ENCODE data around the gene LBHD1. TPM values are rescaled to one million over a fixed set of nuclear protein-coding genes. Genes with fewer than 3 reads are reported as not detected.

The LBHD1 gene
- total RNA-seq, 1 experiment from 2014 or later = 10.4 TPM

GRCh38 chr11:62671236-62671607, 845 bp downstream of the LBHD1 start:
- Histone ChIP-seq H3K9ac (ENCODE audit: extremely low read depth, insufficient read length, low read length) (peak overlapping the region; percentile 89), H4K5ac (ENCODE audit: insufficient read length, low read depth, low read length) (no peak overlapping the region), H2BK12ac (ENCODE audit: insufficient read length, low read depth, low read length) (no peak overlapping the region), H3T11ph (ENCODE audit: low read length) (no peak overlapping the region), H3K79me1 (ENCODE audit: insufficient read depth, low read depth, low read length, poor library complexity, severe bottlenecking) (no peaks in the 10 kb centered on the region), H3K79me2 (ENCODE audit: insufficient read depth, low read length) (no peaks in the 10 kb centered on the region), H2BK5ac (ENCODE audit: insufficient read length, low read length) (no peak overlapping the region), H3K4ac (ENCODE audit: low read depth, low read length) (no peak overlapping the region; the same call in 1 of the 2 replicates), H2AK5ac (ENCODE audit: insufficient read length, low read length) (no peak overlapping the region), H3K4me1 (ENCODE audit: insufficient read depth, low read length) (peaks cover 1% of the 10 kb centered on the region; the same call in 1 of the 2 replicates), H4K20me1 (ENCODE audit: control insufficient read depth, insufficient read depth, insufficient read length) (no peaks in the 10 kb centered on the region), H3K14ac (ENCODE audit: insufficient read depth, low read length) (peak overlapping the region; percentile 59; the same call in 1 of the 2 replicates), H3K56ac (ENCODE audit: insufficient read length, low read depth, low read length) (no peak overlapping the region), H3K18ac (ENCODE audit: insufficient read length, low read depth, low read length) (no peak overlapping the region), H2BK20ac (ENCODE audit: low read depth, low read length, poor library complexity, severe bottlenecking) (no peak overlapping the region), H3K9me3 (ENCODE audit: control insufficient read depth, low read depth, low read length) (no peaks in the 10 kb centered on the region), H3K27ac (ENCODE audit: insufficient read length, low read depth, low read length) (no peak overlapping the region), H3K27me3 (ENCODE audit: insufficient read depth, low read length) (no peaks in the 10 kb centered on the region), H2BK120ac (ENCODE audit: low read depth, low read length, poor library complexity, severe bottlenecking) (no peak overlapping the region), H4K91ac (ENCODE audit: insufficient read length, low read depth, low read length) (no peak overlapping the region), H3K4me2 (ENCODE audit: insufficient read depth, insufficient read length, low read length) (peak overlapping the region; percentile 83), H4K8ac (replicated peaks; ENCODE audit: insufficient read length, low read depth, low read length) (no peak overlapping the region), H3K23ac (ENCODE audit: insufficient read length, low read depth, low read length) (no peak overlapping the region), H3K23me2 (ENCODE audit: insufficient read length, low read depth, low read length, poor library complexity, severe bottlenecking) (peaks cover 8% of the 10 kb centered on the region), H2AFZ (ENCODE audit: low read length) (no peak overlapping the region), H2BK15ac (ENCODE audit: low read depth, low read length) (no peak overlapping the region)
- WGBS (ENCODE audit: extremely low coverage, insufficient read length, low lambda C conversion rate) = no CpG with 5 or more reads among the region's 17 CpGs
- peak overlapping the region; percentile 92 to 99 for H3K4me3 Mint-ChIP-seq
- TF ChIP-seq CTCF (conservative IDR thresholded peaks at IDR 0.05) = no peak
- peaks cover 19 to 46% (median 37%) of the 10 kb centered on the region in 3 experiments; a peak in 6 of 7 replicates for H3K36me3 Mint-ChIP-seq (ENCODE audit: insufficient read depth in 1 of 3, low read depth in 3 of 3)
- H3K4me1 Mint-ChIP-seq = peaks cover 24 to 31% of the 10 kb centered on the region in 2 experiments
- no peak for DNase-seq
- H3K27me3 Mint-ChIP-seq (ENCODE audit: low read depth) = no peaks in the 10 kb centered on the region; the same call in 1 of the 2 replicates
- peak overlapping the region; percentile 92 to 97 (median 93) for H3K27ac Mint-ChIP-seq
- no peaks in the 10 kb centered on the region for H3K9me3 Mint-ChIP-seq

Data from H9 (cell line).